Superior temporal gyrus (tissue), 1 donor: Measurements from ENCODE around the gene EOGT.

ENCODE experiments used
- DNase-seq: peaks from one replicate; pipeline ENCODE4 v3.0.0-alpha.2; 2016; ENCODE audit errors: extremely low spot score

Gene EOGT

GRCh38 chr3:69009559-69010410 is 3.7 kb downstream of the EOGT start:
- DNase-seq: no peak

- DNase-seq: no peak
These were observed 4.5 kb downstream of the EOGT start for GRCh38 chr3:69008980-69009379.

GRCh38 chr3:69005791-69006482 is 7.5 kb downstream of the EOGT start:
- DNase-seq: no peak

- no peak for DNase-seq
These were observed 8.3 kb downstream of the EOGT start for GRCh38 chr3:69005071-69005790.

GRCh38 chr3:69004138-69004537 is 9.3 kb downstream of the EOGT start:
- DNase-seq: no peak

- peak; percentile 10 for DNase-seq
These were observed 13.9 kb downstream of the EOGT start for GRCh38 chr3:68999605-69000004.

- no peak for DNase-seq
These were observed 14.3 kb downstream of the EOGT start for GRCh38 chr3:68999158-68999557.

- no peak for DNase-seq
These were observed 15.6 kb downstream of the EOGT start for GRCh38 chr3:68997887-68998286.

- DNase-seq: no peak
These were observed 17.0 kb downstream of the EOGT start for GRCh38 chr3:68996356-68996995.

GRCh38 chr3:68988740-68989139 is 24.7 kb downstream of the EOGT start:
- no peak for DNase-seq

- no peak for DNase-seq
These were observed 26.2 kb downstream of the EOGT start for GRCh38 chr3:68987322-68987721.

- DNase-seq: no peak
These were observed 26.8 kb downstream of the EOGT start for GRCh38 chr3:68986496-68987208.

GRCh38 chr3:68985146-68985790 is 28.2 kb downstream of the EOGT start:
- DNase-seq: no peak

- no peak for DNase-seq
These were observed 29.4 kb downstream of the EOGT start for GRCh38 chr3:68984011-68984530.

GRCh38 chr3:68977486-68978167 is 35.9 kb downstream of the EOGT start:
- DNase-seq: no peak

- no peak for DNase-seq
These were observed 38.8 kb downstream of the EOGT start for GRCh38 chr3:68974711-68975110.

- DNase-seq: no peak
These were observed 39.8 kb downstream of the EOGT start for GRCh38 chr3:68973639-68974038.

GRCh38 chr3:68972358-68972979 is 41.0 kb downstream of the EOGT start:
- peak; percentile 89 for DNase-seq

- DNase-seq: no peak
These were observed 48.8 kb downstream of the EOGT start for GRCh38 chr3:68964694-68965093.

- DNase-seq: peak; percentile 24
These were observed 49.6 kb downstream of the EOGT start for GRCh38 chr3:68963891-68964290.
